Activated naive CD4-positive, alpha-beta T cell treated with Interleukin-2 at 50 U/mL for 16 hours (primary cell): ENCODE results near the gene ATE1.

Experiments
- DNase-seq: peaks from one replicate; pipeline ENCODE4 v3.0.0-alpha.2; 2020

The ATE1 gene

GRCh38 chr10:121865554-121865953 lies 62.3 kb downstream of the ATE1 start:
- no peak for DNase-seq

GRCh38 chr10:121864653-121865052 lies 63.2 kb downstream of the ATE1 start:
- no peak for DNase-seq

DNA sequence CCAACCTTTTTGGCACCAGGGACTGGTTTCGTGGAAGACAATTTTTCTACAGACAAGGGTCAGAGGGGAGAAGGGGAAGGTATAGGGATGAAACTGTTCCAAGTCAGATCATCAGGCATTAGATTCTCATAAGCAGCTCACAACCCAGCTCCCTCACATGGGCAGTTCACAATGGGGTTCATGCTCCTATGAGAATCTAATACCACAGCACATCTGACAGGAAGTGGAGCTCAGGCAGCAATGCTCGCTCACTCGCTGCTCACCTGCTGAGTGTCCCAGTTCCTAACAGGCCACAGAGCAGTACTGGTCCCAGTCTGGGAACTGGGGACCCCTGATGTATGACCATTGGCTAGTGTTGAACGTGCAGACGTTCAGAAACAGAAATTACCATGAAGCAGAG lies 63.7 kb downstream of the ATE1 start:
- no peak for DNase-seq

DNA sequence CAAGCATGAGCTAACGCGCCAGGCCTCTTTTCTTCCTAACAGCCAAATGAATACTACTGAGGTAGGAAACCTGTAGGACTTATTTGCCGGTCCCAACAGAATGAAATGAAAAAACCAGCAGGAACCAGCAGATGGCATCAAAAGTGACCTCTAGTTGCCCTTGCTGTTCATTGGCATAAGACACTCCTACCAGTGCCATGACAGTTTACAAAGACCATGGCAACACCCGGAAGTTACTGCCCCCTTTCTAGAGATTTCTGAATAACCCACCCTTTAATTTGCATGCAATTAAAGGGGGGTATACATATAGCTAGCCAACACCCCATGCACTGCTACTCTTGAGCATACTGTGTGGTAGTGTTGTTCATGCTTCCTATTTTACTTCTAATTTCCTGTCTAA lies 65.2 kb downstream of the ATE1 start:
- no peak for DNase-seq

DNA sequence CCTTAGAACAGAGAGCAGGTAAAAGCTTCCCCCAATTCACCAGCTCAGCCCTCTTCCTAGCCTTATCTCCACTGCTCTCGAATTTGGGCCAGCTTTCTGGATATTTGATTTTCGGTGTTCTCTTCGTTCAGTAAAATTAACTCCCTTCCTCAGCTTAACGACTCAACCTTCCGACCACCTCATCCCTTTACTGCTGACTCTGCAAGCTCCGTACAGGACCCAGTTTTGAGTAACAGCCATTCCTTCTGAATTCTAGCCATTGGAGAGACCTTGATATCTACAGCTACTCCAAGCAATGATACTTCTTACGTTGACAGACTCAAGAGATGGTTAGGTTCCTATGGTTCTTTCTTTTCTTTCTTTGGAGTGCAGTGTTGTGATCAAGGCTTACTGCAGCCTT lies 65.8 kb downstream of the ATE1 start:
- no peak for DNase-seq

DNA sequence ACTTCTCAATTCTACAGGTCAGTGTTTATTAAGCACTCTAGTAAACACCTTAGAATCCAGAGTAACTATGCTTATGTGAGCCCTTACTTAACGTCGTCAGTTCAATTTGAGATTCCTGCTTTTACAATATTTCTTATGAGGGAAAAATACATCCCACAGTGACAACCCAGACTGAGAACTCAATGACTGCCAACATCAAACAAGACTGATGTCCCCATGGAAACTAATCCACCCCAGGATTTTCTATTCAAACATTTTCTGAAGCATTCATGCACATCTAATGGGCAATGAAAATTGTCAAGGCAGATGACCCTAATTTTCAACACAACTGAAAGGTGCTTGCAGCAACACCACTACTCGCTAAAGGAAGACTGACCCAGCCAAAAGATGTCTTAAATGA lies 67.0 kb downstream of the ATE1 start:
- DNase-seq, result no peak

DNA sequence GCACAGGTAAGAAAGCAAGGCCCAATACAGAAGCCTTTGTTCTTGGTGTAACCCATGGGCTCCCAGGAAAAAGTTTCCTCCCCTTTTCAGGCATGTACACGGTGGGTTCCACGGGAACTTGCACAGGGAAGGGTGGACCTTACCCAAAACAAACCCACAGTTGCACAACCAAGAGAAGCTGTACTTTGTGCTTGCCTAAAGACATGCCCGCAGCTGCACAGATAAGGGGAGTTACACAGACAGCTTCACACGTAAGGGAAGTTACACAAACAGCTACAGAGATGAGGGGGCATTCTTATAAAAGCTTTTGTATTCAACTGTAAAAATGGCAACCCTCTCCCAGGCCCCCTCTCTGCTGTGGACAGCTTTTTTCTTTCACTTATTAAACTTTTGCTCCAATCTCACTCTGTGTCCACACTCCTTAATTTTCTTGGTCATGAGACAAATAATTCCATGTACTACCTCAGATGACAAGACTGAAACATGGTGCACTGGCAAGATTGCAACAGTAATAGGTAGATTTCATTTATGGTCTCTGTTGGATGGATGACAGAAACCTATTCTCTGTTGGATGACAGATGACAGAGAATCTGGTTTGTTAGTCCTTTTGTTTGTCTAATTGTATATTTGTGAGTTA lies 72.9 kb downstream of the ATE1 start:
- DNase-seq, result no peak

GRCh38 chr10:121853950-121854349 lies 73.9 kb downstream of the ATE1 start:
- no peak for DNase-seq

- DNase-seq, result no peak
Observed at GRCh38 chr10:121851786-121852185, 76.0 kb downstream of the ATE1 start.

- DNase-seq, result no peak
Observed at GRCh38 chr10:121848082-121848481, 79.7 kb downstream of the ATE1 start.

DNA sequence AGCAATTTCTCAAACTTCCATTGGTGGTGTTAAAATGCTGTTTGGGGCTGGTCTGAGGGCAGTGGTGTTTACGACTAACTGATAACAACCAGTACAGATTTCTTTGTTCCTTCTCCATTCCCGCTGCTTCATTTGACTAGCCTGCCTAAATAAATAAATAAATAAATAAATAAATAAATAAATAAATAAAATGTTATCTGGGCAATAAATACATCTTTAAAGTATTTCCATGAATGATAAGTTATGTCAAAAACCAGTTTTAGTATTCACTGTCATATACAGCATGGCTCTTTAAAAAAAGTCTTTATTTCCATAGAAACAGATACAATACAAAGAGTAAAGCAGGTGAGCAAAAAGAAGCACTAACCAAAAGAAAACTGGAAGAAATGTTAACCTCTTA lies 81.3 kb downstream of the ATE1 start:
- no peak for DNase-seq

DNA sequence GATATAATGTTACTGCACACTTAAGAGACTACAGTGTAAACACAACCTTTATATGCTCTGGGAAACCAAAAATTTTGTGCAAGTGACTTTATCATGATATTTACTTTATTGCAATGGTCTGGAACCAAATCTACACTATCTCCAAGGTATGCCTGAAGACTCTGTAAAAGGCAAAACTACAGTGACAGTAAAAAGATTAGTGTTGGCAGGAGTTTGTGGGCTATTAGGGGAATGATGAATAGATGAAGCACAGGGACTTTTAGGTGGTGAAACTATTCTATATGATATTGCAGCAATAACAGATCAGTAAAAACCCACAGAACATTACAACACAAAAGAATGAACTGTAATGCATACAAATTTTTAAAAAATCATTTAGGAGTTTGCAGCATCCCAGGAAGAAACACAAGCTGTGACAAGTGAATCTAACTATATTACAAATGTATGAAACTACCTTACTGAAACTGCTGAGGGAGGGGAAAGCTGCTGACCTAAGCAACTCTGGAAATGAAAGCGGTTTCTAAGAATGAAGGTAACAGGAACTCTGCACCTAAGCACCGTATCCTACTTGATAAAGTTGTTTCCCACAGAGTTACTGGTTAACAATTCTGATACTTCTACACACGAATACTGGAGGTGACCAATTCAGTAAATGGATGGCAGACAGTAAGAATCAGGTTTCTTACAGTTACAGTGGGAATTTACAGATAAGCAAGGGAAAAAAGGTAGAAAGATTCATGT lies 82.6 kb downstream of the ATE1 start:
- DNase-seq, result no peak

DNA sequence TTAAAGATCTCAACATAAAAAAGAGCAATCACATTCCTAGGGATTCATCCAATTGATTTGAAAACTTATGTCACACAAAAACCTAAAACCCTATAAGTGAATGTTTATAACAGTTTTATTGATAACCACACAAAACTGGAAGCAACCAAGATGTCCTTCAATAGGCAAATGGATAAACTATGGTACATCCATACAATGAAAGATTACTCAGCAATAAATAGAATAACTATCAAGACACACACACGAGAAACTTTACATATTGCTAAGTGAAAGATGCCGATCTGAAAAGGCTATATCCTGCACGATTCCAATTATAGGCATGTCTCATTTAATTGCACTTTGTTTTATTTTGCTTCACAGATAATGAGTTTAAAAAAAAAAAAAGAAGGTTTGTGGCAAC lies 83.3 kb downstream of the ATE1 start:
- no peak for DNase-seq

GRCh38 chr10:121843379-121843778 lies 84.5 kb downstream of the ATE1 start:
- no peak for DNase-seq

- DNase-seq, result no peak
Observed at GRCh38 chr10:121841862-121842261, 86.0 kb downstream of the ATE1 start.

DNA sequence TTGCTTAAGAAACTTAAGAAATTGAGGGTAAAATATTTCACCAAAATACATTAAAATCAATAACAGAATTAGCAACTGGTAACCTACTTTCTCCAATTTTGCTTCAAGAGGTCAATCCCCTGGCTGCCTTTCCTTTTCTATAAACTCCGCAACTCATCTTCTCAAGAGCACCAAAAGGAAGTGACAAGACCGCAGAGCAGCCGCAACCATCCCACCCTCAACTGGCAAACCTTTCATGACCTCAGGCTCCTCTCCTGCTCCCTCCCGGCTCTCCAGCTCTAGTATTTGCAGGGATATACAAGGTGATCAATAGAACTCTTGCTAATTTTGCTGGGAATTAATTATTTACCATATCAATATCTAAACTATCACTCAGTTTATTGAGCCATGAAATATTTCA lies 88.9 kb downstream of the ATE1 start:
- DNase-seq, result no peak

GRCh38 chr10:121838149-121838548 lies 89.7 kb downstream of the ATE1 start:
- DNase-seq, result no peak

- DNase-seq, result no peak
Observed at GRCh38 chr10:121836171-121836570, 91.7 kb downstream of the ATE1 start.

GRCh38 chr10:121835376-121835775 lies 92.5 kb downstream of the ATE1 start:
- no peak for DNase-seq

DNA sequence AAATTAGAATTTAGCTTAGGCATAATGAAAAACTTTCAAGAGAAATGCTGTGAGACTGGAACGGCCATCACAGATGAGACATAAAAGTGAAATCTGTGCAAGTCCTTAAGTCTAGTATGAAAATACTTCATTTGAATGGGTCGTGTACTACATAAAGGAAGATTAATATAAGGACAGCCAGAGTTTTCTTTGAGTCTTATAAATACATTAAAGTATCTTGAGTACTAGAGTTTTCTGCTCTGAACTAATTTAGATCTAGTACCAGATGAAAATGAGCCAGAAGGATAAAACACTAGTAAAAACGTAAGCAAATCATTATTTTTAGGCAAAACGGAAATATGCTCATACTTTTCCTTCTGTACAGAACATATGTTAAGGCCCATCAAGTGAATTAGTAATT lies 93.1 kb downstream of the ATE1 start:
- DNase-seq, result no peak

DNA sequence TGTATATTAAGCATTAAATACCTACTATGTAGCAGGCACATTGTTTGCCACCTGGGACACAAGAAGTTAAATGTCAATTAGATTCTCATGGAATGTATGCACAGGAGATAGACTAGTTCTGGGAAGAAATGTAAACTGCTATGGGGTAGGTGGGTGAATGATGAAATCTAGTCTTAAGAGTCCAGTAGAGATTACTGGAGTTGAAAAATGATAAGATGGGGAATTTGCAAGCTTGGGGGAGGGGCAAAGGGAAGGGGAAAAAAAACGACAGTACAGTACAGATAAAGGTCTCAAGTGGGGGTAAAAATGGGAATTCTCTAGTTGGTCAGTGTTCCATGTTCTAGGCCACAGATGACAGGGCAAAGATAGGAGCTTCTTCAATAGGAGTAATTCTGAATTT lies 94.4 kb downstream of the ATE1 start:
- no peak for DNase-seq

GRCh38 chr10:121832647-121833046 lies 95.2 kb downstream of the ATE1 start:
- DNase-seq, result no peak

- DNase-seq, result no peak
Observed at GRCh38 chr10:121831777-121832176, 96.1 kb downstream of the ATE1 start.

GRCh38 chr10:121831237-121831636 lies 96.6 kb downstream of the ATE1 start:
- DNase-seq, result no peak

DNA sequence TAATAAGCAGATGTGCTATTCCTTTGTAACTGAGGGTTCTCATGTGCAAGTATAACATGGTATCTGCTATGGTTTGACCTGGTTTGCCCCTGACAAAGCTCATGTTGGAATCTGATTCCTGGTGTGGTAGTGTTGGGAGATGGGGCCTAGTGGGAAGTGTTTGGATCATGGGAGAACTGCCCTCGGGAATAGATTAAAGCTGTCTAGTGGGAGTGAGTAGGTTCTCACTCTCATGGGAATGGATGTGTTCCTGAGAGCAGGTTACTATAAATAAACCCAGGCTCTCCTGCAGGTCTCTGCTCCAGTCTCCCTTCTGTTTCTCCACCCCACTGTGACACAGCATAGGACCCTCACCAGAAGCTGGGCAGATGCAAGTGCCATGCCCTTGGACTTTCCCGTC lies 97.7 kb downstream of the ATE1 start:
- DNase-seq, result no peak
